Measurements from ENCODE around the gene SDK2.

The SDK2 gene

DNA sequence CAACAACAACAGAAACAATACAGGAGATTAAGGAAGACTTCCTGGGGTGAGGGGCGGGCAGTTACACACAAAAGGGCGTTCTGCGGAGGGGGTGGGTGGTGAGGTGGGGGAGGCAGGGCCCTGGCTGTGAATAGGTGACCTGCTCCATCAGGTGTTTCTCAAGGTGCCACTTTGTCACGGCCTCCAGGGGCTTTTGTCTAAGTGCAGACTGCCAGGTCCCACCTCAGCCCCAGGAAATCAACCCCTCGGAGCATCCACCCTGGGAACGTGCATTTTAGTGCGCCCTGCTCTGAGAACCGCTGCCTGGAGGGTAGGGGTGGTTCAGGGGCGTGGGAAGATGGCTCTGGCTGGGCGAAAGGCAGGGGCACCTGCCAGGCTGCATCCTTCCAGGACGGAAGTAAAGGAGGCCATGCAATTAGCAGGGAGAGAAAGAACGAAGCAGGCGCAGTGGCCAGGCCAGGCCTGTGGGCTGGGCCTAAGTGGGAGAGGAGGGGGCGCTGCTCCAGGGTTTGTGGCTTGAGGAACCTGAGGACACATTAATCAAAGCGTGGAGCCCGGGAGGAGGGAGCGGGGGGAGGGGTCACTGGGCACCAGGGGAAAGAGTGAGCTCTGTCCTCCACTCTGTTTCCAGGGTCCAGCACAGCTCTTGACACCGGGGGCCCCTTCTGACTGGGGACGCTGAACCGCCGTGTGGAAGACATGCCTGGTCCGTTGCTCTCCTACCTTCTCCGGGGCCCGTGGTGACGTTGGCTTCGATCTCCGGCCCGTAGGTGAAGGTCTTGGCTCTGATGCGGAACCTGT lies 283.1 kb downstream of the SDK2 start:
- no peak for DNase-seq (ENCODE audit: low read depth)

DNA sequence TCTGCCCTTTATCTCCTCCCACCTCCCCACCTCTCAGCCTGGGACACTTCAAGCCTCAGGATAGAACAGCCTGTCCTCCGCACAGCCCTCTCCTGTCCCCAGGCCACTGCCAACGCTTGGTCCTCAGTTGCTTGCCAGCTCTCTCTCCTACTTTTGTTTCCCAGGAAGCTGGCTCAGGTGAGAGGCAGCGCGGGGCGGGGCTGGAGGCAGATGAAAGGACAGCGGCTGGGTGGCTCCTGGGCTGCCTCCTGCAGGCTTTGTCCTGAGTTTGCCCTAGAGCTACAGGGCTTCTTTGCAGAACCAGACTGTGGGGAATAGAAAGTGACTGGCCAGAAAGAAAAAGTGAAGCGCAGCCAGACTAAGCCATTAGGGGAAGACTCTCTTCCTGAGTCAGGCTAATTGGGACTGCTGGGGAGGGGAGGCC lies 284.2 kb downstream of the SDK2 start:
- DNase-seq (ENCODE audit: low read depth) = no peak

DNA sequence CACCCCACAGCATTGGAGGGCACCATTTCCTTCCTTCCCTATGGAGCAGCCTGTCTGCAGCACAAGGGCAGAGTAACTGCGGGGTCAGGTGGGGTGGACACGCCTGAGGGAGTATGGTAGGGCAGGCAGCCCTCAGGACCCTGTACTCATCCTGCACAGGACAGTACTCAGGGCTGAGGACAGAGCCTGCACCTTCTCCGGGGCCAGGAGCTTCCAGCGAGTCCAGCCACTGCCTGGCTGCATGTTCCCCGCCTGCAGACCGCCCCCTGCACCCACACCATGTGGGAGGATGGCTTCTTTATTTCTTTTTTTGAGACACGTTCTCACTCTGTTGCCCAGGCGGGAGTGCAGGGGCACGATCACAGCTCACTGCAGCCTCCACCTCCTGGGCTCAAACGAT lies 284.9 kb downstream of the SDK2 start:
- no peak for DNase-seq (ENCODE audit: low read depth)

DNA sequence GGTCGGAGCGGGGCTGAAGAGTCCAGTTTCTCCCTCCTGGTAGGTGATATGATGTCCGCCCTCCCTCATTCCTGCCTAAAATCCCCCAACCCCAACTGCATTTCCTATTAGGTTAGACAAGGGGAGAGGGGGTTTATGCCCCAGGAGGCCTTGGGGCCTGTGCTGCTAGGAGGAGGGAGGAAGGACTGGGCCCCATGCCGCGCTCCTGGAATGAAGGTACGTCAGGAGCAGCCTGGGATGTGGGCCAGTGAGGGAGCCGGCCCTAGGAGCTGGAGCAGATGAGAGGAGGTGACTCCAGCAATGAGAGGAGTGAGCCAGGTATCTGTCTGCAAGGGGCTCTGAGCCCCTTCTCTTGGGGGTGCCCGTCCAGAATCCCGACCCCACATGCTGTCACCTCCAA lies 285.6 kb downstream of the SDK2 start:
- DNase-seq (ENCODE audit: low read depth) = no peak

DNA sequence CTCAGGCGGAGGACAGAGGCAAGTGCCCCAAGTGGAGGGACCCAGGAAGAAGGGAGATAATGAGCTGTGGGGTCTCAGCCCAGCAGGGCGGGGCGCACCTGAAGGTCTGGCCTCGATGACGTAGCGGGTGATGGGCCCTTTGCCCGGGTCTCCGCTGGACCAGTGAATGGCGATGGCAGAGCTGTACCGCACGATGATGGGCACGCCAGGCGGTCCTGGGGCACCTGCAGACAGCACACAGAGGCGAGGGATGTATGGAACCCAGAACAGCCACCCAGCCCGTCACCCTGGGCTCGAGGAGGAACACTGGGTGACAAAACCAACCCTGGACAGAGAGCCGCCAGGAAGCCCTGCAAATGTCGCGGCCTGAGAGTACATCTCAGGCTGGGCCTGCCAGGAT lies 286.3 kb downstream of the SDK2 start:
- no peak for DNase-seq (ENCODE audit: low read depth)

DNA sequence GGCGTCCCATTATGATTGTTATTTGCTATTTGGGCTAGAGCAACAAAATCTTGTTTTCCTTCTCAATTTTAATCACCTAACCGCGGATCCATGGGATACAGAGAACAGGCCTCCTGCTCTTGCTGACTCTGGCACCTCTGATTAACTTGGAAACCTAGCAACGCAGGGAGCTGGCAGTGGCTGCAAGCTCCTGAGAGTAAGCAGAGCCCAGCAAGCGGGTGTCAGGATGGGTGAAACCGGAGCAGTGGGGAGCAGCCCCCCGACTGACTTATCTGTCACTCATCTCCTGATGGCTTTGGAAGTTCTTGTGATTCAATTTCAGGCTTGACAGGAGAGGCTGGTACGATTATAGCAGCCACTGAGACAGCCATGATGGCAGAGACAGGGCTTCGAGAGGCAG lies 286.9 kb downstream of the SDK2 start:
- DNase-seq (ENCODE audit: low read depth) = no peak

DNA sequence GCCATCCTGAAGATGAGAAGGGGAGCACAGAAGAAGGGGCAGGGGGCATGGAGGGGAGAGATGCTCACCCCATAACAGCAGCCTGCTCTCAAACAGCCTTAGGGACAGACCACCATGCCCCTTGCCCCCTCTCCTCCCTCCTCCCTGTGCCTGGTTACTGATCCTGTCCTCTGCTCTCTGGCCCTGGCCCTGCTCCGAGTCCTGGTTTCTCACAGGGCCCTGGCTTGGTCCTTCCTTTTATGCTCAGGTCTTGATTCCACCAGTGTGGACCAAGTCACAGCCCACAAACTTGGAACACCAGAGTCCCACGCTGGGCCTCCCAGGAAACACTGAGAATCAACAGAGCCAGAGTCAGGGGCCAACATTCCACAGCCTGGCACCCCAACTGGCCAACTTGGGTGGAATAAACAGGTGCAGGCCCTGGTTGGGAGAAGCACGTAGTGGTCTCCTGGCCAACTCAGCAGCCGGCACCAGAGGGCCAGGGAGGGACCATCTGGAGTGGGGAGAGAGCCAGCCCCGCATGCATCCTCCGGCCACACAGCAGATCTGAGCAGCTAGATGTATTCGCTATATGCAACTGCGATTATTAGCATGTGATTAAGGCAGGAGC lies 287.6 kb downstream of the SDK2 start:
- no peak for DNase-seq (ENCODE audit: low read depth)

DNA sequence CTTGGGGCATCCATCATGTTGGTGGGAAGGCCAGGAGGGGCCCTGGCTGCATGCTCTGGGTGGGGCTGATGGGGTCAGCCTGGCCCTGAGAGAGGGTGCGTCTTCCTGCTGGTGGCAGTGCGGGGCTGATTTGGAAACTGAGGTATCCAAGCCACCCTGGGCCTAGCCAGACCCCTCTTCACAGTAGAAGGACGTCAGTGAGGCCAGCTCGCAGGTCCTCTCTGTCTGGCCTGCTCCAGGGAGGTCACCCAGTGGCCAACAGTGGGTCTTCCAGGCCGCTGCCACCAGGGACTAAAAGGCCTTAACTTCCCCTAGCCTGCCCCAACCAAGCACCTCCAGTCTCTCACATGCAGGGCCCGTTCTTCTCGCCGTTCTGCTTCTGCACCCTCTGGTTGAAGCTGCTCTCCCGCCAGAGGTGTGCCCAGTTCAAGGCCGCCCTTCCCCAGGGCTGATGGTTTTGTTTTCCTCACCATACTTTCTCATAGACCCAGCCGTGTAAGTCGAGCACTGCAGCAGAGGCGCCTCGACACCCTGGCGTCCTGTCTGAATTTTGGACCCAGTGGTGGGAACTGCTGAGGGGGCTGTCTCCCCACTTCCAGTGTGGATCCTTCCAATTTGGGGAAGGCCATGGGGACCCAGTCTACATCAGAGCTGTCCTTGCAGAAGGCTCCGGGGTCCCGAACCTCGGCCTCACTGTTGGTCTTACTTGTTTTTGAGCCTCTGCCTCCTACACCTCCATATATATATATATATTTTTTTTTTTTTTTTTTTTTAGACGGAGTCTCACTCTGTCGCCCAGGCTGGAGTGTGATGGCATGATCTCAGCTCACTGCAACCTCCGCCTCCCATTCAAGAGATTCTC lies 289.6 kb downstream of the SDK2 start:
- no peak for DNase-seq (ENCODE audit: low read depth)

DNA sequence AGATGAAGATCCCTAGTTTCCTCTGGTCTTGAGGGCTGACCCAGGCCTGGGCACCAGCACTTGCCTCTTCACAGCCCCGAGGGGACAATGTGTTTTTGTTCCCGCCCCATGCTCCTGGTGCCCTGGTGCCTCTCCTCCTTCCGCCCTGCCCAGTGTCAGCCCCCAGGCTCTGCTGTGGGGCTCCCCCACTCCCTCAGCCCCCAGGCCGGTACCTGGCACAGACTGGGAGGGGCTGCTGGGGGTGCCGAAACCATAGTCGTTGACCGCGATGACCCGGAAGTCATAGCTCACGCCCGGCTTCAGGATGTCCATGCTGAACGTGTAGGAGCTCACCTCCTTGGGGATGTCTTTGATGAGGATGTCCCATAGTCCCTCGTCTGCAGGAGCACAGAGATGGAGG lies 292.0 kb downstream of the SDK2 start:
- DNase-seq (ENCODE audit: low read depth) = no peak

DNA sequence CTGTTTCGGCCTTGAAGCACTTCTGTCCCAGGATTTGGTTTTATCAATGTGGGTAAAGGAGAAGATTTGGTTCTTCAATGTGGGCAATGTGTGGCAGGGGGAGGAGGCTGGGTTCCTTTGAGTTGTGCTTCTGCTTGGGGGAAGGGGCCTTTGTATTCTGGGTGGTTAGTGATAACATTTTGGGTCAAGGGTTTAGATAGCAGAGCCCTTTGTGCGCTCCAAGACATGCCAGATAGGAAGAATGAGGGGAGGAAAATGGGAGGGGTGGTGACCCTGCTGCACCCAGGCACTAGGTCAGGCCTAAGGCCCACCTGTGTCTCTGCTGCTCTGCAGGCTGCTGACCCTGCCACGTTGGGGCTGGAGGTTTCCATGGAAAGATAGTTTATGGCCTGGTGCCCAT lies 292.5 kb downstream of the SDK2 start:
- DNase-seq (ENCODE audit: low read depth) = no peak

DNA sequence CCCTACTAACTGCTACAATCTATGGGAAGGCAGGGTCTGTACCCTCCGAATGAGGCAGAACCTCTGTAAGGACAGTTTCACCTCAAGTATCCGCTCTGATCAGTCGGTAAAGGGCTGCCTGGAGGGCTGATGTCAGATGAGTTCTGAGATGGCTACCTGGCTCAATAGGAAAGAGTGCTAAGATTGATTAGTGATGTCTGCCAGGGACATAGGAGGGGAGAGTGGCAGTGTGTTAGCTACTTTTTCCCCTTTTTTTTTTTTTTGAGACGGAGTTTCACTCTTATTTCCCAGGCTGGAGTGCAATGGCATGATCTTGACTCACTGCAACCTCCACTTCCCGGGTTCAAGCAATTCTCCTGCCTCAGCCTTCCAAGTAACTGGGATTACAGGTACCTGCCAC lies 293.4 kb downstream of the SDK2 start:
- no peak for DNase-seq (ENCODE audit: low read depth)

DNA sequence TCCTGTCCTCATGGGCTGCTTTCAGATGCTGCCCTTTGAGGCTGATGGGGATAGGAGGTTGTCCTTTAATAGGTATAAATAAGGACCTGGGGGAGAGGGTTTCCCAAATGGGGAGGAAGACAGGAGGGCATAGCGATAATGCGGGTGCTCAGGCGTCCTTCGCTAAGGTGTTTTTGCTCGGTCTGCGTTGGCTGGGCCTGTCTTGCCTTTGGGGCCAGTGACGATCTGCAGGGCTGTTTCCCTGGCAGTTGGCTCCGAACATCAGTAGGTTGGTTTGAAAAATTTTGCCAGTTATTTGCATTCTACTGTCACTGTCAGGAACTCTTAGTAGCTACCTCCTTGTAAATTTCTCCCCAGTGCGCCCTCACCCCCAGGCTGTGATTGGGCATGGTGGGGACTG lies 294.6 kb downstream of the SDK2 start:
- no peak for DNase-seq (ENCODE audit: low read depth)

DNA sequence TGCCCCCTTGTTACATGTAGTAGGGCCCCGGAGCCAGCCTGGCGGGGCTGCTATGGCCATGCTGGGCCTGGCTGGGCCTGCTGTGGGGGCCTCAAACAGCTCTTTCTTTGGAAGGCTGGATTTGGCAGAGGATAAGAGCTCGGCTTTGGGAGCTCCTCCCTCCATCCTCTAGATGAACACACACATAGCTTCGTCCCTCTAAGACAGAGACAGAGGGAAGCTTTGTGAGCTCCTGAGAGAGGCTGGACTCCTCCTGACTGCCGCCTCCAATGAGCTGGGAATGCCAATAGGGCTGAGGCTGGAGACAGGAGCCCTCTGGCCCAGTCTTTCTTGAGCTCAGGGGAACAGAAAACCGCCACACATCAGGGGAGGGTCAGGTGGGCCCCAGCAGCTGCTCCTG lies 295.1 kb downstream of the SDK2 start:
- no peak for DNase-seq (ENCODE audit: low read depth)

DNA sequence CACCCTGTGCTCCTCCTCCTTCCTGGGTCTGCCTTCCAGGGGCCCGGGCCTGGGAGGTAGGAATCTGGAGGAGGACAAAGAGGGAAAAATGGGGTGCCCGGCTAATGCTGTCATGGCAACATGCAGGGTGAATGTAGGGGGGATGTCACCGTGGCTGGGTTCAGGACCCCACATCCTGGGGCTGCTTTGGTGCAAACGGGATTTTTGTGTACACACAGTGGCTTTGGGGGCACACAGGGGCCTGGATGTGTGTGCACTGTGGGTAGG lies 295.5 kb downstream of the SDK2 start:
- no peak for DNase-seq (ENCODE audit: low read depth)

DNA sequence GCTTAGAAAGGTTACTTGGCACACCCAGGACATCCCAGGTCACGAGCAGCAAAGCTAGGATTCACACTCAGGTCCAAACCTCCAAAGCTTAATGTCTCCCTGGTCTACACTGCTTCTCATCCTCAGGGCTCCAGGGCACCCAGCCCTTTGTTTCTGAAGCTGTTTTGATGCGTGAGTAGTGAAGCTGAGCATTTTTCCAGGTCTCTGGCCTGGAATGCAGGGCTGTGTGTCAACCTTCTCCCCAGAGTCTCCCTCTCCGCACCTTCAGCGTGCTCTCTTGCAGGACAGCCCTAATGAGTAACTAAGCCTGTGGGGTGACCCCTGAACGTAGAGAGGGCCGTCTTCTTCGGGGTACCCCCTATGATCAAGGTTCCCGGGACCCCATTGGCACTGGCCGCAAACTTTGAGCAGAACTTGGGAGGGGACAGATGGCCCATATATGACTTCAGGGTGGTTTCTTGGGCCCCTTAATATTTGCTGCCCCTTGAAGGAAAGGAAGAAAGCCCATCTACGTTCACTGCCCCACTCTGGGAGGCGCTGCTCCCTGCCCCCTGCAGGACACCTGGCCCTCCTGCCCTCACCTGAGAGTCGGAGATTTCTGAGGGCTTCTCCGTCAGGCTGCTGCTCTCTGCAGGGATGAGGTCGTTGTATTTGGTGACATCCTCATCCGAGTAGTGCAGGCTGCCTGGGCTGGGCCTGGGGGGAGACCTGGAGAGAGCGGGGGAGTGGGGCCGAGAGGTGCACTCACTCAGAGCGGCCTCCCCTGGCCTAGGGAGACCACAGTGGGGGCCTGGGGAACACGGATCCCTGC lies 296.0 kb downstream of the SDK2 start:
- DNase-seq (ENCODE audit: low read depth) = no peak

DNA sequence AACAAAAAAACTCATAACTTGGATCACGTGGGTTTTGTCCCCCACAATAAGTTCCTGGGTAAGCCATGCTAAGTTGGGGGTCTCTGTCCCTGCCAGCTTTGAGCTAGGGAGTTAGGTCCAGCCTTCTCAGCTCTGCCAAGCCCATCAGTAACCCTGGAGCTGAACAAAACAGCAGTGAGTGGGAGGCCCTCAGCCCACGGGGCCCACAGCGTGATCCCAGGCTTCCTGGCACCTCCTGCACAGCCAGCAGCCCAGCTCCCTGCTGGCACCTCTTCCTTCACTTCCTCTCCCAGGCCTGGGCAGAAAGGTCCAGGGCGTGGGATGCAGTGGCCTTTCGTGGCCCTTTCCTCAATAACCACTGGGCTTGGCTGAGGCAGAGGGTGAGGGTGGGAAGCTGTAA lies 296.9 kb downstream of the SDK2 start:
- DNase-seq (ENCODE audit: low read depth) = no peak

DNA sequence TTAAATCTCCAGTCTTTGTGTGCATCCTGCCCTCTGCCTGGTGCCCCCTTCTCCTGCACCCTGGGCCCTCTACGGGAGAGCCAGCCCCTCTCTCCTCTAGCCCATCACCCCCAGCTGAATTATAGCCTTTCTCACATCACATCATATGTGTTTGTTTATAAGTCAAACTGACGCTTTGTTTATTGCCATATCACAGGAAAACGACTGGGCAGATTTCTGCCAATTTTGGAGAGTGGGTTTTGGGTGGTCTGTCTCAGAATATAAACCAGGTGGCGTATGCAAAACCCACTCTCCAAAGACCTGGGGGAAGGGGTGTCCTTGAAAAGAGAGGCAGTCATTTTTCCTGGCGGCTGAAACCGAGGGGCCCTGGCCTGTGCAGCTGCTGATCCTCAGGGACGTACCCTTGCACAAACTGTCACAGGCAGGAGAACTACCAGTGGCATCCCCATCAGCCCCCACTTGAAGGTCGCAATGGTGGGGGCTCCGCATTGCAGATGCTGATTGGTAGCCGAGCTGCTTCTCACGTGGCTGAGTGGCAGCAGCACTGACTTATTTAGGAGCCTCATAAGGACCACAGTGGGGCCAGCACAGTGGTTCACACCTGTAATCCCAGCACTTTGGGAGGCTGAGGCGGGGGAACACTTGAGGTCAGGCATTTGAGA lies 297.6 kb downstream of the SDK2 start:
- no peak for DNase-seq (ENCODE audit: low read depth)

DNA sequence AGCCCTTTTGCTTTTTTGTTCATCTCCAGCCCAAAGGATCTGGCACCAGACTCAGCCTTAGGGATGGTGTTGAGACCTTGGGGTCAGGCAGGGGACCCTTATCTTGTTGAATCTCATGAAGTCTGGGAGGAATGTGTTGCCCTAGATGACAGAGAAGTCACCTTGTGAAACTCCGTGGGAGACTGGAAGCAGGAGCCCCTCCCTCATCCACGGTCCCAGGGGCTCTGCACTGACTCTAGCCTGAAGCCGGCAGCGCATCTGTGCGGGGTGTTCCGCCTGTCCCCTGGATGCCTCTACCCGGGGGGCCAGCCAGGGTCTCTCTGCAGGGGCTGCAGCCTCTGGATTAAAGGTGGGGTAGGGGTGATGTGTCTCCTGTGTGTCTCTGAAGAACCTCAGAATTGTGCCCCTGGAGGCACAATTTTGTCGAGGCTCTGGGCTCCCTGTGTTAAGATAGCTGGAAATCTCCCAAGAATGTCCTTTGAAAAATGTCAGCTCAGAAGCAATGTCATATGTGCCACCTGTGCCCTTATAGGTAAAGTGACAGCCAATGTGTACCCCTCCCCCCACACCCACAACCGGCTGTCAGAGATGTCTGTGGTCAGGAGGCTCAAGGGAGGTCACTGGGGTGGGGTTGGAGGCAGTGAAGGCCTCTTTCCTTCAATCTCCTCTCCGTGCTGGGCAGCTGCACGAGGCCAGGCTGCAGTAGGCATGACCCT lies 300.3 kb downstream of the SDK2 start:
- no peak for DNase-seq (ENCODE audit: low read depth)

DNA sequence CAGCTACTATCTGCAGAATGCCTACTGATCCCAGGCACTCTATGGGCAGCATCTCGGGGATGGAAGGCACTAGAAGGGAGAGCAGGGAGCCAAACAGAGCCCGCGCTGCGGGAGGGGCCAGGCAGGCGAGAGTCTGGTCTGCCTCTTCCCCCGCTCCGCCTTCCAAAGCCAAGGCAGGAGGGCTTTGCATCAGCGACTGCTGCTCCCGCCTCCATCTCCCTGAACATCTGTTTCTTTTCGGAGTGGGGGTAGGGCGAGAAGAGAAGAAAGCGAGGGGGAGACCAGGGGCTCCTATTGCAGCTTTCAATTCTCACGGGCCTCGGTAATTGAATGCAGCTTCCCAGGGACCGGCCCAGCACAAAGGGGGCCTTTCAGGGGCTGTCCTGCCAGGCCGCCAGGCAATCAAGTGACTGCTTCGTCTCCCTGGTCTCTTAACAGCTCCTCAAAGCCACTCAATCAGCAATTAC lies 301.0 kb downstream of the SDK2 start:
- no peak for DNase-seq (ENCODE audit: low read depth)

DNA sequence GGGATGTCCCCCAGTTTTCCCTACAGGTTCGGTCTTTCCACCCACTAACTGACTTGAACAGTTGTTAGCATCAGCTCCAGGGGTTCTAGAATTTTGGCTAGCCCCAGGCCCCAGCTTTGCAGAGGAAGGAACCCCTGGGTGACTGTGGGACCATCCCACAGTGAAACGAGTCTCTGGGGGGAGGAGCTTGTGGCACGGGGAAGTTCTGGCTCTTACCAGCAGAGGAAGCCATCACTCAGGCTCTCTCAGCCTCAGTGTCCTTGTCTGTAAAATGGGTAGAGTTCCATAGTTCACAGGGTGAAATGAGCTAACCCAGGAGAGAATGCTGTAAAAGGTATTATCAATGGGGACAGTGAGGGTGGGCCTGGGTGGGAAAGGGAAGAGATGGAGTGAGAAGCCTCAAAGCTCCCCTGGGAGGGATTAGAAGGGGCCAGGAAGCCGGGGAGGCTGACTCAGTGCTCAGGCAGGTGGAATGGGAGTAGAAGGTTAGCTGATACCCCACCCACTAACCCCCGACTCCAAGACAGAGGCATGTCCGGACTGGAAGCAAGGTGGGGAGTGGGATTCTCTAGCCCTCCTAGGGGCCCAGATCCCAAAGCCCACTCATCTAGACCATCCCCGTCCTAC lies 301.6 kb downstream of the SDK2 start:
- no peak for DNase-seq (ENCODE audit: low read depth)

DNA sequence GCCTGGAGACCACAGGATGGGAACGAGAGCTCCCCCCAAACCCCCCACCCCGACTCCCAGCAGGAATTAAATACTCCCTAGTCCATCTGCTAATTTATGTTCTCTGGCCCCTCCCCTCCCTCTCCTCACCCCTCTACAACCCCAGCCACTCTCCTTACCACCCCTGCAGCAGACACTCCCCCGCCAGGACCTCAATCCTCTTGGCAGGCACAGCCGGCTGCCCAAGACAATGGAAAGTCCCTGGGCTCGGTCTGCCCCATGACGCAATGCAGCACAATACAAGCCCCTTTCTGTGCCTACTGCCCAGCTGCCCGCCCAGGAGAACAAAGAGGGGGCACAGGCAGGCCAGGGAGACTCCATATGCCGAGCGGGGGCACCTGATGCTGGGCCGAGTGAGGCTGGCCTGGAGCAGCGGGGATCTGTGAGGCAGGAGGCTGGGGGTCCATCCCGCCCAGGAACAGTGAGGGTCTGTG lies 302.2 kb downstream of the SDK2 start:
- DNase-seq (ENCODE audit: low read depth) = no peak

All from stimulated activated CD8-positive, alpha-beta memory T cell treated with anti-CD3 and anti-CD28 coated beads, Interleukin-12 subunit alpha, Interleukin-12 subunit beta, amount 100 ng/mL, for 1 hour (primary cell).